ENCODE results near the gene RNU2-1.

DNA sequence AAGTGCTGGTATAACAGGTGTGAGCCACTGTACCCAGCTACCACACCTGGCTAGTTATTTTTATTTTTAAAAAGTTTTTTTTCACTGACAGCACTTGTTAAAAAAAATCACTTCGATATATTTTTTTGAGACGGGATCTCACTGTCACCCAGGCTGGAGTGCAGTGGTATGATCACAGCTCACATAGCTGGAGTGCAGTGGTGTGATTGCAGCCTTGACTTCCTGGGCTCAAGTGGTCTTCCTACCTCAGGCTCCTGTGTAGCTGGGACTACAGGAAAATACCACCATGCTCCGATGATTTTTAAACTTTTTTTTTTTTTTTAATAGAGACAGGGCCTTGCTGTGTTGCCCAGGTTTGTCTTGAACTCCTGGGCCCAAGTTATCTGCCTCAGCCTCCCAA lies 49.9 kb downstream of the RNU2-1 start:
- TF ChIP-seq, protein P1, sequence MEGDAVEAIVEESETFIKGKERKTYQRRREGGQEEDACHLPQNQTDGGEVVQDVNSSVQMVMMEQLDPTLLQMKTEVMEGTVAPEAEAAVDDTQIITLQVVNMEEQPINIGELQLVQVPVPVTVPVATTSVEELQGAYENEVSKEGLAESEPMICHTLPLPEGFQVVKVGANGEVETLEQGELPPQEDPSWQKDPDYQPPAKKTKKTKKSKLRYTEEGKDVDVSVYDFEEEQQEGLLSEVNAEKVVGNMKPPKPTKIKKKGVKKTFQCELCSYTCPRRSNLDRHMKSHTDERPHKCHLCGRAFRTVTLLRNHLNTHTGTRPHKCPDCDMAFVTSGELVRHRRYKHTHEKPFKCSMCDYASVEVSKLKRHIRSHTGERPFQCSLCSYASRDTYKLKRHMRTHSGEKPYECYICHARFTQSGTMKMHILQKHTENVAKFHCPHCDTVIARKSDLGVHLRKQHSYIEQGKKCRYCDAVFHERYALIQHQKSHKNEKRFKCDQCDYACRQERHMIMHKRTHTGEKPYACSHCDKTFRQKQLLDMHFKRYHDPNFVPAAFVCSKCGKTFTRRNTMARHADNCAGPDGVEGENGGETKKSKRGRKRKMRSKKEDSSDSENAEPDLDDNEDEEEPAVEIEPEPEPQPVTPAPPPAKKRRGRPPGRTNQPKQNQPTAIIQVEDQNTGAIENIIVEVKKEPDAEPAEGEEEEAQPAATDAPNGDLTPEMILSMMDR (IDR thresholded peaks at IDR 0.05) = no peak
- no peak for TF ChIP-seq POLR2A (IDR thresholded peaks at IDR 0.05)
- no peak for TF ChIP-seq POLR2AphosphoS5 (IDR thresholded peaks at IDR 0.05)

All from stomach (tissue), 4 donors.